HEK293 (cell line): ENCODE measurements around the gene AK5.

Experiments
- GLIS1 ChIP-seq: fragments of 450-650 bp; formaldehyde crosslinking; IDR thresholded peaks from 2 replicates; pipeline ENCODE4 v1.5.1; 2016; ENCODE audit warnings: missing biosample characterization, missing genetic modification characterization
- MYNN ChIP-seq: fragments of 450-650 bp; formaldehyde crosslinking; IDR thresholded peaks from 2 replicates; pipeline ENCODE4 v1.5.1; 2016; ENCODE audit warnings: missing biosample characterization, missing genetic modification characterization, borderline replicate concordance
- SP2 ChIP-seq: fragments of 450-650 bp; formaldehyde crosslinking; IDR thresholded peaks from 2 replicates; pipeline ENCODE4 v1.5.1; 2016; ENCODE audit warnings: missing biosample characterization, missing genetic modification characterization
- SP7 ChIP-seq: fragments of 450-650 bp; formaldehyde crosslinking; IDR thresholded peaks from 2 replicates; pipeline ENCODE4 v1.5.1; 2016; ENCODE audit warnings: missing biosample characterization, missing genetic modification characterization
- ZBTB10 ChIP-seq: fragments of 450-650 bp; formaldehyde crosslinking; IDR thresholded peaks from 2 replicates; pipeline ENCODE4 v1.5.1; 2016; ENCODE audit warnings: missing biosample characterization, missing genetic modification characterization
- ZNF23 ChIP-seq: fragments of 450-650 bp; formaldehyde crosslinking; IDR thresholded peaks from 2 replicates; pipeline ENCODE4 v1.5.1; 2016; ENCODE audit warnings: missing biosample characterization, missing genetic modification characterization, borderline replicate concordance
- ZNF785 ChIP-seq: fragments of 450-650 bp; formaldehyde crosslinking; IDR thresholded peaks from 2 replicates; pipeline ENCODE4 v1.5.1; 2016; ENCODE audit warnings: missing biosample characterization, missing genetic modification characterization
- ZNF843 ChIP-seq: fragments of 450-650 bp; formaldehyde crosslinking; IDR thresholded peaks from 2 replicates; pipeline ENCODE4 v1.5.1; 2016; ENCODE audit warnings: missing biosample characterization, missing genetic modification characterization
- TF ChIP-seq, protein P1 (sequence below): fragments of 450-650 bp; formaldehyde crosslinking; IDR thresholded peaks from 2 replicates; pipeline ENCODE4 v1.5.1; 2016; ENCODE audit warnings: missing biosample characterization, missing genetic modification characterization
- TF ChIP-seq, protein P2 (sequence below): fragments of 450-650 bp; formaldehyde crosslinking; IDR thresholded peaks from 2 replicates; pipeline ENCODE4 v1.5.1; 2016; ENCODE audit warnings: missing biosample characterization, missing genetic modification characterization, low read depth

- TF ChIP-seq ZNF843 (no peak), SP2 (tag by site-specific recombination) (no peak), GLIS1 (tag by site-specific recombination) (no peak), SP7 (tag by site-specific recombination) (no peak), ZNF23 (tag by site-specific recombination) (no peak), ZNF785 (tag by site-specific recombination) (no peak), ZBTB10 (tag by site-specific recombination) (no peak), MYNN (tag by site-specific recombination) (no peak)
- TF ChIP-seq, protein P1, sequence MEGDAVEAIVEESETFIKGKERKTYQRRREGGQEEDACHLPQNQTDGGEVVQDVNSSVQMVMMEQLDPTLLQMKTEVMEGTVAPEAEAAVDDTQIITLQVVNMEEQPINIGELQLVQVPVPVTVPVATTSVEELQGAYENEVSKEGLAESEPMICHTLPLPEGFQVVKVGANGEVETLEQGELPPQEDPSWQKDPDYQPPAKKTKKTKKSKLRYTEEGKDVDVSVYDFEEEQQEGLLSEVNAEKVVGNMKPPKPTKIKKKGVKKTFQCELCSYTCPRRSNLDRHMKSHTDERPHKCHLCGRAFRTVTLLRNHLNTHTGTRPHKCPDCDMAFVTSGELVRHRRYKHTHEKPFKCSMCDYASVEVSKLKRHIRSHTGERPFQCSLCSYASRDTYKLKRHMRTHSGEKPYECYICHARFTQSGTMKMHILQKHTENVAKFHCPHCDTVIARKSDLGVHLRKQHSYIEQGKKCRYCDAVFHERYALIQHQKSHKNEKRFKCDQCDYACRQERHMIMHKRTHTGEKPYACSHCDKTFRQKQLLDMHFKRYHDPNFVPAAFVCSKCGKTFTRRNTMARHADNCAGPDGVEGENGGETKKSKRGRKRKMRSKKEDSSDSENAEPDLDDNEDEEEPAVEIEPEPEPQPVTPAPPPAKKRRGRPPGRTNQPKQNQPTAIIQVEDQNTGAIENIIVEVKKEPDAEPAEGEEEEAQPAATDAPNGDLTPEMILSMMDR (tag by site-specific recombination): no peak
- TF ChIP-seq, protein P2, sequence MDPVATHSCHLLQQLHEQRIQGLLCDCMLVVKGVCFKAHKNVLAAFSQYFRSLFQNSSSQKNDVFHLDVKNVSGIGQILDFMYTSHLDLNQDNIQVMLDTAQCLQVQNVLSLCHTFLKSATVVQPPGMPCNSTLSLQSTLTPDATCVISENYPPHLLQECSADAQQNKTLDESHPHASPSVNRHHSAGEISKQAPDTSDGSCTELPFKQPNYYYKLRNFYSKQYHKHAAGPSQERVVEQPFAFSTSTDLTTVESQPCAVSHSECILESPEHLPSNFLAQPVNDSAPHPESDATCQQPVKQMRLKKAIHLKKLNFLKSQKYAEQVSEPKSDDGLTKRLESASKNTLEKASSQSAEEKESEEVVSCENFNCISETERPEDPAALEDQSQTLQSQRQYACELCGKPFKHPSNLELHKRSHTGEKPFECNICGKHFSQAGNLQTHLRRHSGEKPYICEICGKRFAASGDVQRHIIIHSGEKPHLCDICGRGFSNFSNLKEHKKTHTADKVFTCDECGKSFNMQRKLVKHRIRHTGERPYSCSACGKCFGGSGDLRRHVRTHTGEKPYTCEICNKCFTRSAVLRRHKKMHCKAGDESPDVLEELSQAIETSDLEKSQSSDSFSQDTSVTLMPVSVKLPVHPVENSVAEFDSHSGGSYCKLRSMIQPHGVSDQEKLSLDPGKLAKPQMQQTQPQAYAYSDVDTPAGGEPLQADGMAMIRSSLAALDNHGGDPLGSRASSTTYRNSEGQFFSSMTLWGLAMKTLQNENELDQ (tag by site-specific recombination): no peak
Observed at GRCh38 chr1:77415579-77415978, 133.8 kb downstream of the AK5 start.
